AG04450 (cell line): Measurements from ENCODE around the gene SLC22A23. TPM values are rescaled to one million over a fixed set of nuclear protein-coding genes. Genes with fewer than 3 reads are reported as not detected.

Source experiments
- CTCF ChIA-PET: fragments of 300-600, 350-600 bp; formaldehyde crosslinking; extraction: SDS; loops from one replicate; lab custom pipeline; 2022; ENCODE audit warnings: antibody characterized with exemption, inconsistent platforms; lab: Charles Lee
- POLR2A ChIA-PET: fragments of 350-600 bp; formaldehyde crosslinking; extraction: SDS; loops from one replicate; lab custom pipeline; 2021; ENCODE audit warnings: antibody characterized with exemption, inconsistent platforms; lab: Yijun Ruan, JAX
- DNase-seq: peaks from one replicate; pipeline ENCODE4 v3.0.0-alpha.2; 2011; ENCODE audit warnings: low read depth, low spot score
- H3K27ac ChIP-seq: one replicate; pipeline ENCODE4 v1.5.1; 2012; ENCODE audit warnings: low read depth, low read length, control low read depth
- H3K27me3 ChIP-seq: one replicate; pipeline ENCODE4 v1.6.0; 2012; ENCODE audit warnings: low read length; ENCODE audit not compliant: control insufficient read depth, insufficient read depth
- H3K4me3 ChIP-seq: 2 replicates; pipeline ENCODE4 v1.5.1; 2011; ENCODE audit warnings: mild to moderate bottlenecking, low read depth, low read length, control low read depth
- H3K9me3 ChIP-seq: 2 replicates; pipeline ENCODE4 v1.5.1; 2012; ENCODE audit warnings: low read length; ENCODE audit not compliant: control insufficient read depth, insufficient read depth
- polyA plus RNA-seq: library from polyadenylated mRNA; depleted of rRNA; stranded (reverse); fragments of >200 nt; gene quantifications from 2 replicates; pipeline ENCODE4 v1.2.3, GENCODE V29; 2011
- TF ChIP-seq, protein P1 (sequence below): IDR thresholded peaks from 2 replicates; pipeline ENCODE4 v1.5.1; 2011; ENCODE audit warnings: low read depth, low read length, control low read depth, inconsistent platforms

Gene SLC22A23
- polyA plus RNA-seq, 1 experiment, result not detected

DNA sequence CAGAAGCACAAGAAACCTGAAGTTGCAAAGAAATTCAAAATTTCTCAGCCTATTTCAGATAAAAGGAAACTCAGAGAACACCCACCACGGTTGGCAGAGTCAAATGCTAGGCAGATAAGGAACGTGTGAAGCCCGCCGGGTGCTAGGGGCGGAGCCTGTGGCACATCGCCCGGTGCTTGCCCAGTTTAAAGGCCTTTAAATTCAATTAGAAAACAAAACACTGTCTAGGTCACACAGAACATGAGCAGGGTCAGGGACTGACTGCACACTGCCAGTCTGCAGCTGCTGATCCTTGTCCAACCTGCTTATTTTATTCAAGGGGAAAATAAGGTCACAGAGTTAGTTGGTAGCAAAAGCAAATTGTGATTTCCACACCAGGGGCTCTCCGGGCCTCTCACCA, 122.3 kb downstream of the SLC22A23 start:
- peaks cover 30% of the 10 kb centered on the region for H3K27me3 ChIP-seq
- H3K4me3 ChIP-seq, result no peak overlapping the region
- TF ChIP-seq, protein P1, sequence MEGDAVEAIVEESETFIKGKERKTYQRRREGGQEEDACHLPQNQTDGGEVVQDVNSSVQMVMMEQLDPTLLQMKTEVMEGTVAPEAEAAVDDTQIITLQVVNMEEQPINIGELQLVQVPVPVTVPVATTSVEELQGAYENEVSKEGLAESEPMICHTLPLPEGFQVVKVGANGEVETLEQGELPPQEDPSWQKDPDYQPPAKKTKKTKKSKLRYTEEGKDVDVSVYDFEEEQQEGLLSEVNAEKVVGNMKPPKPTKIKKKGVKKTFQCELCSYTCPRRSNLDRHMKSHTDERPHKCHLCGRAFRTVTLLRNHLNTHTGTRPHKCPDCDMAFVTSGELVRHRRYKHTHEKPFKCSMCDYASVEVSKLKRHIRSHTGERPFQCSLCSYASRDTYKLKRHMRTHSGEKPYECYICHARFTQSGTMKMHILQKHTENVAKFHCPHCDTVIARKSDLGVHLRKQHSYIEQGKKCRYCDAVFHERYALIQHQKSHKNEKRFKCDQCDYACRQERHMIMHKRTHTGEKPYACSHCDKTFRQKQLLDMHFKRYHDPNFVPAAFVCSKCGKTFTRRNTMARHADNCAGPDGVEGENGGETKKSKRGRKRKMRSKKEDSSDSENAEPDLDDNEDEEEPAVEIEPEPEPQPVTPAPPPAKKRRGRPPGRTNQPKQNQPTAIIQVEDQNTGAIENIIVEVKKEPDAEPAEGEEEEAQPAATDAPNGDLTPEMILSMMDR, result no peak
- H3K9me3 ChIP-seq, result no peaks in the 10 kb centered on the region
- ChIA-PET CTCF (no interaction called here), POLR2A (no interaction called here)
- no peak overlapping the region for H3K27ac ChIP-seq
- no peak for DNase-seq

- Histone ChIP-seq H3K4me3 (no peak overlapping the region), H3K27ac (no peak overlapping the region), H3K27me3 (peaks cover 30% of the 10 kb centered on the region), H3K9me3 (no peaks in the 10 kb centered on the region)
- DNase-seq, result no peak
- TF ChIP-seq, protein P1, result no peak
- ChIA-PET CTCF (no interaction called here), POLR2A (no interaction called here)
These were observed 123.6 kb downstream of the SLC22A23 start for GRCh38 chr6:3333263-3333662.

DNA sequence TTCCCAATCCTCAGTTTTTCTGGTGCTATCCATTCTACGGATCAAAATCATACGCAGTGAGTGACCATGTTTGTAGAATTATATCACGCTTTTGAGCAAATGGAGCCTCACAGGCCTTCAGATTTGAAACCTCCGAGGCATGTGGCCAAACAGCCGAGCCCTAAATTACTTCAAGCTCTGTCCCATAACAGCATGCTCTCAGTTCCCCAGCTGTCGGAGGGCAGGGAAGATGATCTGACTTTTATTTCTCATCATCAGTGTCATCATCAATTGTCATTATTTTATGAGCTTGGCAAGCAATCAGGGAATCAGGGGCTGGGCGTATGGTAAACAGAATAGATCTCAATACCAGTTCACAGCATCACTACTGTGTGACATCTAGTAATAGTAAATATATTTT, 124.9 kb downstream of the SLC22A23 start:
- Histone ChIP-seq H3K27ac (no peak overlapping the region), H3K9me3 (no peaks in the 10 kb centered on the region), H3K4me3 (no peak overlapping the region), H3K27me3 (peaks cover 28% of the 10 kb centered on the region)
- TF ChIP-seq, protein P1, result no peak
- CTCF ChIA-PET, result no interaction called here
- POLR2A ChIA-PET, result no interaction called here
- DNase-seq, result no peak

GRCh38 chr6:3331494-3331893, 125.4 kb downstream of the SLC22A23 start:
- ChIA-PET POLR2A (no interaction called here), CTCF (interaction anchor here (1.5 kb wide), 1 partner anchor 80 kb away, joined by 3 read pairs; no protein-coding TSS in a partner anchor)
- TF ChIP-seq, protein P1, result no peak
- H3K27ac ChIP-seq, result no peak overlapping the region
- no peaks in the 10 kb centered on the region for H3K9me3 ChIP-seq
- no peak for DNase-seq
- H3K27me3 ChIP-seq, result peaks cover 24% of the 10 kb centered on the region
- H3K4me3 ChIP-seq, result no peak overlapping the region

DNA sequence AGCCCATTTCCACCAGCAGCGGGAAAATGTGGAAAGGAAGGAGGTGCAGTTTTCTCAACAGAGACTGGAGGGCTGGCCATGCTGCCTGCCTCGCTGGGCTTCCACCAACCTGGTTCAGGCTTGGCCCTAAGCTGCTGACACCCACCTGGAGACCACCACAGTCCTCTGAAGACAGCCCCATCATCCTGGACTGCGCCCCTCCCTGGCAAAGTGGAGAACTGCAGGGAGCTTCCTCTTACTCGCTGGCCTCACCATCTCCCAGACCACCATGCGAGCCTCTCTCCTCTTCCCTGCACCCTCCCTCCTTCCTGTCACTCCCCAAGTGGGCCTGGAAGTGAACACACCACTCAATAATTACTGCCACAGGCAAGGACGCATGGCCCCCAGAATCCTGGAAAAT, 126.7 kb downstream of the SLC22A23 start:
- ChIA-PET CTCF (interaction anchor here (1.5 kb wide), 1 partner anchor 81 kb away, joined by 3 read pairs; no protein-coding TSS in a partner anchor), POLR2A (interaction anchor here (0.6 kb wide), 1 partner anchor 270 kb away, joined by 3 read pairs; no protein-coding TSS in a partner anchor)
- Histone ChIP-seq H3K27ac (no peak overlapping the region), H3K9me3 (no peaks in the 10 kb centered on the region), H3K27me3 (peaks cover 24% of the 10 kb centered on the region), H3K4me3 (no peak overlapping the region)
- DNase-seq, result no peak
- TF ChIP-seq, protein P1, result no peak
